SK-N-SH (cell line): ENCODE results near the gene PASK. TPM values are rescaled to one million over a fixed set of nuclear protein-coding genes. Genes with fewer than 3 reads are reported as not detected.

Source experiments
- CTCF ChIA-PET: fragments of 300-600, 350-600 bp; formaldehyde crosslinking; extraction: SDS; loops from one replicate; lab custom pipeline; 2021; lab: Yijun Ruan, JAX
- POLR2A ChIA-PET: fragments of 350-600 bp; sonication (Branson Sonifier 250); formaldehyde crosslinking; extraction: SDS; loops from one replicate; lab custom pipeline; 2020; ENCODE audit warnings: antibody characterized with exemption, inconsistent platforms; lab: Yijun Ruan, JAX
- DNase-seq: peaks from one replicate; pipeline ENCODE4 v3.0.0; 2012
- H2AFZ ChIP-seq: fragments of 200-600 bp; sonication (generic); 2 replicates; pipeline ENCODE4 v1.8.1; 2016; ENCODE audit warnings: antibody characterized with exemption, mild to moderate bottlenecking, low read depth
- H3F3A ChIP-seq: fragments of 200-600 bp; sonication (generic); replicated peaks from 2 replicates; pipeline ENCODE3; 2016; ENCODE audit warnings: antibody characterized with exemption, mild to moderate bottlenecking; ENCODE audit not compliant: insufficient read depth
- H3K27ac ChIP-seq, 2 experiments: fragments of 200-500 bp in 1 of 2; fragments of 200-600 bp in 1 of 2; sonication (Bioruptor generic) in 1 of 2; sonication (generic), shearing (Covaris generic) in 1 of 2; 2 replicates each; pipeline versions ENCODE4 v1.5.1 to v1.6.1; 2014 to 2016; ENCODE audit warnings: low read depth in 2 of 2, inconsistent platforms in 1 of 2, low read length in 1 of 2, mild to moderate bottlenecking in 1 of 2, mixed read lengths in 1 of 2
- H3K27me3 ChIP-seq: fragments of 200-600 bp; sonication (generic), shearing (Covaris generic); 2 replicates; pipeline ENCODE4 v1.6.1; 2016; ENCODE audit warnings: mixed run types; ENCODE audit not compliant: insufficient read depth
- H3K36me3 ChIP-seq, 2 experiments: fragments of 200-500 bp in 1 of 2; fragments of 200-600 bp in 1 of 2; sonication (Bioruptor generic) in 1 of 2; sonication (generic) in 1 of 2; replicated peaks in 1 of 2; 2 replicates each; pipeline versions ENCODE3 to v1.5.1; 2014 to 2016; ENCODE audit warnings: low read length in 1 of 2, mild to moderate bottlenecking in 1 of 2; ENCODE audit not compliant: insufficient read depth in 2 of 2, control insufficient read depth in 1 of 2
- H3K4me1 ChIP-seq, 2 experiments: fragments of 200-500 bp in 1 of 2; fragments of 200-600 bp in 1 of 2; sonication (Bioruptor generic) in 1 of 2; sonication (generic), shearing (Covaris generic) in 1 of 2; 2 replicates each; pipeline versions ENCODE4 v1.5.1 to v1.6.1; 2014 to 2016; ENCODE audit warnings: low read depth in 1 of 2, low read length in 1 of 2, mixed run types in 1 of 2; ENCODE audit not compliant: insufficient read depth in 2 of 2, control insufficient read depth in 1 of 2
- H3K4me2 ChIP-seq: fragments of 200-600 bp; sonication (generic), shearing (Covaris generic); 2 replicates; pipeline ENCODE4 v1.6.1; 2017; ENCODE audit warnings: mixed run types
- H3K4me3 ChIP-seq, 2 experiments: fragments of 200-500 bp in 1 of 2; fragments of 200-600 bp in 1 of 2; sonication (Bioruptor generic) in 1 of 2; sonication (generic), shearing (Covaris generic) in 1 of 2; 2 replicates each; pipeline versions ENCODE4 v1.5.1 to v1.8.1; 2014 to 2016; ENCODE audit warnings: low read depth in 2 of 2, inconsistent platforms in 1 of 2, low read length in 1 of 2, mild to moderate bottlenecking in 1 of 2, mixed read lengths in 1 of 2, moderate library complexity in 1 of 2
- H3K79me2 ChIP-seq: fragments of 200-600 bp; sonication (generic); 2 replicates; pipeline ENCODE4 v1.8.1; 2017; ENCODE audit warnings: mild to moderate bottlenecking; ENCODE audit not compliant: insufficient read depth
- H3K9ac ChIP-seq: fragments of 200-600 bp; sonication (generic); 2 replicates; pipeline ENCODE4 v1.6.1; 2017; ENCODE audit warnings: mixed run types
- H3K9me2 ChIP-seq: fragments of 200-600 bp; sonication (generic); 2 replicates; pipeline ENCODE4 v1.6.1; 2017; ENCODE audit warnings: mixed run types
- H3K9me3 ChIP-seq: fragments of 200-600 bp; sonication (generic); 2 replicates; pipeline ENCODE4 v1.6.1; 2017; ENCODE audit warnings: mixed run types, mild to moderate bottlenecking, moderate library complexity
- H4K20me1 ChIP-seq: fragments of 200-600 bp; sonication (generic); 2 replicates; pipeline ENCODE4 v1.6.1; 2017; ENCODE audit warnings: mild to moderate bottlenecking, mixed run types; ENCODE audit not compliant: insufficient read depth
- EP300 ChIP-seq, 2 experiments: IDR thresholded peaks; 2 replicates each; pipeline versions ENCODE4 v1.4.0 to v1.6.1; 2012; ENCODE audit warnings: borderline replicate concordance in 1 of 2, low read depth in 1 of 2, low read length in 1 of 2
- EZH2phosphoT487 ChIP-seq: fragments of 200-600 bp; sonication (generic); IDR thresholded peaks from 2 replicates; pipeline ENCODE4 v1.6.1; 2017; ENCODE audit warnings: low read depth, mixed run types, mild to moderate bottlenecking, antibody characterized with exemption, moderate library complexity, borderline replicate concordance
- IRF3 ChIP-seq: fragments of 150-350 bp; IDR thresholded peaks from 2 replicates; pipeline ENCODE4 v1.6.1; 2016; ENCODE audit warnings: mild to moderate bottlenecking, low read depth, low read length
- NFIC ChIP-seq: IDR thresholded peaks from 2 replicates; pipeline ENCODE4 v1.4.0; 2012; ENCODE audit warnings: borderline replicate concordance
- TAF1 ChIP-seq: IDR thresholded peaks from 2 replicates; pipeline ENCODE4 v1.6.1; 2012; ENCODE audit warnings: low read depth, mild to moderate bottlenecking, low read length, moderate library complexity, borderline replicate concordance
- WGBS: methylation state at CpG from one replicate; pipeline ENCODE4 v1.1.6; 2017; ENCODE audit warnings: low lambda C conversion rate; 5-methylcytosine and 5-hydroxymethylcytosine counted together
- polyA plus RNA-seq, 3 experiments: library from polyadenylated mRNA; depleted of rRNA; stranded (reverse); fragments of >200 nt; gene quantifications; 2 replicates each; pipeline ENCODE4 v1.2.3, GENCODE V29; 2012
- TF ChIP-seq, protein P1 (sequence below): fragments of 150-350 bp; IDR thresholded peaks from 2 replicates; pipeline ENCODE4 v1.6.1; 2017; ENCODE audit warnings: antibody characterized with exemption, low read length, low read depth, borderline replicate concordance
- TF ChIP-seq, protein P2 (sequence below): IDR thresholded peaks from 2 replicates; pipeline ENCODE4 v1.4.0; 2012; ENCODE audit warnings: low read depth, borderline replicate concordance
- TF ChIP-seq, protein P3 (sequence below): IDR thresholded peaks from 2 replicates; pipeline ENCODE4 v1.4.0; 2012; ENCODE audit warnings: low read depth, borderline replicate concordance

The PASK gene
- polyA plus RNA-seq, 1 of the 3 experiments (the other 2 are of a cell fraction), result 6.3 TPM

GRCh38 chr2:241116606-241117560 lies 32.4 kb downstream of the PASK start:
- H2AFZ ChIP-seq, result no peak overlapping the region
- no peaks in the 10 kb centered on the region for H3K79me2 ChIP-seq
- TF ChIP-seq, protein P1, sequence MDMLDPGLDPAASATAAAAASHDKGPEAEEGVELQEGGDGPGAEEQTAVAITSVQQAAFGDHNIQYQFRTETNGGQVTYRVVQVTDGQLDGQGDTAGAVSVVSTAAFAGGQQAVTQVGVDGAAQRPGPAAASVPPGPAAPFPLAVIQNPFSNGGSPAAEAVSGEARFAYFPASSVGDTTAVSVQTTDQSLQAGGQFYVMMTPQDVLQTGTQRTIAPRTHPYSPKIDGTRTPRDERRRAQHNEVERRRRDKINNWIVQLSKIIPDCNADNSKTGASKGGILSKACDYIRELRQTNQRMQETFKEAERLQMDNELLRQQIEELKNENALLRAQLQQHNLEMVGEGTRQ, result no peak
- TF ChIP-seq, protein P2, sequence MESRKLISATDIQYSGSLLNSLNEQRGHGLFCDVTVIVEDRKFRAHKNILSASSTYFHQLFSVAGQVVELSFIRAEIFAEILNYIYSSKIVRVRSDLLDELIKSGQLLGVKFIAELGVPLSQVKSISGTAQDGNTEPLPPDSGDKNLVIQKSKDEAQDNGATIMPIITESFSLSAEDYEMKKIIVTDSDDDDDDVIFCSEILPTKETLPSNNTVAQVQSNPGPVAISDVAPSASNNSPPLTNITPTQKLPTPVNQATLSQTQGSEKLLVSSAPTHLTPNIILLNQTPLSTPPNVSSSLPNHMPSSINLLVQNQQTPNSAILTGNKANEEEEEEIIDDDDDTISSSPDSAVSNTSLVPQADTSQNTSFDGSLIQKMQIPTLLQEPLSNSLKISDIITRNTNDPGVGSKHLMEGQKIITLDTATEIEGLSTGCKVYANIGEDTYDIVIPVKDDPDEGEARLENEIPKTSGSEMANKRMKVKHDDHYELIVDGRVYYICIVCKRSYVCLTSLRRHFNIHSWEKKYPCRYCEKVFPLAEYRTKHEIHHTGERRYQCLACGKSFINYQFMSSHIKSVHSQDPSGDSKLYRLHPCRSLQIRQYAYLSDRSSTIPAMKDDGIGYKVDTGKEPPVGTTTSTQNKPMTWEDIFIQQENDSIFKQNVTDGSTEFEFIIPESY, result no peak
- no peak for TF ChIP-seq EP300 (IDR thresholded peaks at IDR 0.05; ENCODE audit: borderline replicate concordance in 1 of 2, low read depth in 1 of 2, low read length in 1 of 2)
- TF ChIP-seq, protein P3, sequence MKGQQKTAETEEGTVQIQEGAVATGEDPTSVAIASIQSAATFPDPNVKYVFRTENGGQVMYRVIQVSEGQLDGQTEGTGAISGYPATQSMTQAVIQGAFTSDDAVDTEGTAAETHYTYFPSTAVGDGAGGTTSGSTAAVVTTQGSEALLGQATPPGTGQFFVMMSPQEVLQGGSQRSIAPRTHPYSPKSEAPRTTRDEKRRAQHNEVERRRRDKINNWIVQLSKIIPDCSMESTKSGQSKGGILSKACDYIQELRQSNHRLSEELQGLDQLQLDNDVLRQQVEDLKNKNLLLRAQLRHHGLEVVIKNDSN, result no peak
- no peak for TF ChIP-seq NFIC
- no peak for TF ChIP-seq TAF1
- TF ChIP-seq EZH2phosphoT487, result no peak
- no peak for TF ChIP-seq IRF3
- no peaks in the 10 kb centered on the region; the same call in 1 of the 2 replicates for H3K9me3 ChIP-seq
- no peak overlapping the region for H3K9ac ChIP-seq
- 92% methylated on average over 32 of the region's 32 CpGs for WGBS
- DNase-seq, result no peak
- no peak overlapping the region for H3K27ac ChIP-seq
- H3K36me3 ChIP-seq, result peaks cover 14 to 23% of the 10 kb centered on the region in 2 experiments
- H3K4me3 ChIP-seq, result no peak overlapping the region
- H3K4me1 ChIP-seq, result no peaks in the 10 kb centered on the region
- no peaks in the 10 kb centered on the region for H4K20me1 ChIP-seq
- peaks cover 5% of the 10 kb centered on the region for H3F3A ChIP-seq
- H3K9me2 ChIP-seq, result no peaks in the 10 kb centered on the region
- POLR2A ChIA-PET, result no interaction called here
- no peak overlapping the region for H3K4me2 ChIP-seq
- CTCF ChIA-PET, result interaction anchor here (1.2 kb wide), 1 partner anchor 202 kb away, joined by 3 read pairs; no protein-coding TSS in a partner anchor
- no peaks in the 10 kb centered on the region for H3K27me3 ChIP-seq
